Ammon's horn (tissue), 1 donor: Measurements from ENCODE around the gene MXI1.
"Not testable (repeated sequence)": the region's sequence is repeated elsewhere in the genome, so short reads cannot be mapped to it uniquely, and the experiment has no call there.

Experiments
- DNase-seq: peaks from one replicate; pipeline ENCODE4 v3.0.0-alpha.2; 2016; ENCODE audit warnings: low spot score

Gene MXI1

DNA sequence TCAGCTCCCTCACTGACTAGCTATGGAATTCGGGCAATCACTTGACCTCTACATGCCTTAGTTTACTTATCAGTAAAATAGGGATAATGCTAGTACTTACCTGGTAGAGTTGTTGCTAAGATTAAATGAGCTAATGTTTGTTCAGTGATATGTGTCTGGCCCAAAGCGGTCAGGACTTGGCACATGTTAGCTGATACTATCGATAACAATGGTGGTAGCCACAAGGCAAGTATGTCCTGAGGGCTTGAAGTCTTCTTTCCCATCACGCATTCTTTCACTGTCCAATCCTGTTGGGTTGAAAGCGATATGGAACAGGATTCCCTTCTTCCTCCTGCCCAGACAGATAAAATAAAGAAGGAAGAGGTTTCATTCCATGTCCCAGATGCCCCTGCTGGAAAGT lies 25.5 kb upstream of the MXI1 start:
- DNase-seq = no peak

DNA sequence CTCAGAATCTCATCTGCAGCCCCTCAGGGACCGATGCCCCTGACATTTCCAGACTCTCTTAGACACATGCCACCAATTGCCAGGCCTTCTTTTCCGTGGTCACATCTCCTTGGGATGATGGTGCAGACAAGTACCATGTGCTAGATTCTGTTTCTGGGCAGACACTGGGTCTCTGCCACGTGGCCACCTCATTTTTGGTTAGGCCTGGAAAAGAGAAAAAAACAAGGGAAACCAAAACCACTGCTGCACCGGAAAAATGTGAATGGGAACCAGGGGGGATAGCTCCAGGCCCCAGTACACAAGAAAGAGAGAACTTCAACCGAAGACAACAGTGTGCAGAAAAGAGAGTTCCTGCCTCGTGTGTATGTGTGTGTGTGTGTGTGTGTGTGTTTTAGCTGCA lies 23.0 kb upstream of the MXI1 start:
- no peak for DNase-seq

DNA sequence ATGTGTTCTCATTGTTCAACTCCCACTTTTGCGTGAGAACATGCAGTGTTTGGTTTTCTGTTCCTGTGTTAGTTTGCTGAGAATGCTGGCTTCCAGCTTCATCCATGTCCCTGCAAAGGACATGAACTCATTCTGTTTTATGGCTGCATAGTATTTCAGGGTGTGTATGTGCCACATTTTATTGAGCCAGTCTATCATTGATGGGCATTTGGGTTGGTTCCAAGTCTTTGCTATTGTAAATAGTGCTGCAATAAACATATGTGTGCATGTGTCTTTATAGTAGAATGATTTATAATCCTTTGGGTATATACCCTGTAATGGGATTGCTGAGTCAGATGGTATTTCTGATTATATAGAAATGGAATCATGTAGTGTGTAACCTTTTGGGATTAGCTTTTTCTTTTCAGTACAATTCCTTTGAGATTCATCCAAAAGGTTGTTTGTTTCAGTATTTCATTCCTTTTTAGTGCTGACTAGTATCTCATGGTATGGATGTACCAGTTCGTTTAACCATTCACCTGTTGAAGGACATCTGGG lies 21.7 kb upstream of the MXI1 start:
- DNase-seq = not testable (repeated sequence)

DNA sequence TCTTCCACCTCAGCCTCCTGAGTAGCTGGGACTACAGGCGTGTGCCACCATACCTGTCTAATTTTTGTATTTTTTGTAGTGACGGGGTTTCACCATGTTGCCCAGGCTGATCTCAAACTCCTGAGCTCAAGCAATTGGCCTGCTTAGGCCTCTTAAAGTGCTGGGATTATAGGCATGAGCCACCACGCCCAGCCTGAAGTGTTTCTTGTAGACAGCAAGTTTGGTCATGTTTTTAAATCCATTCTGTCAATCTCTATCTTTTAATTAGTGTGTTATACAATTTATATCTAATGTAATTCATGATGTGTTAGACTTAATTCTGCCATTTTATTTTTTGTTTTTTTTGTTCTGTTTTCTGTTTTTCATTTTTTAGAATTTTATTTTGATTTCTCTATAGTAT lies 17.2 kb upstream of the MXI1 start:
- DNase-seq = no peak

DNA sequence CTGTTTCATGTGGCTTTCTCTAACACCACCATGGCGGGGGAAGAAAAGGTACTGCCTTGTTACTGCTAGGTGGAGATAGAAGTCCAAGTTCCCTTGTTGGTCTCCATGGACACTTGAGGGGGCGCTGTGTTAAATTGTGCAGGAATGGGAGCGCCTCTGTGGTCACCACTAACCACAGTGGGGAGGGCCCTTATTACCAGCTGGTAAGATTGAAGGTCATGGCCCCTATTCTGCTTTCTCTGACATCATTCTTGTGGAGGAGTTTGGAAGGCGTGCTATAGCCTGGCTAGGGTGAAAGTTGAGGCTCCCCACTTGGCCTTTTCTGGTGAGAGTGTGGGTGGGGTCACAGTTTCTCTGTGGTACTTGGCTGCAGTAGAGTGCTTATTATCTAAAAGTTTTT lies 14.9 kb upstream of the MXI1 start:
- no peak for DNase-seq

DNA sequence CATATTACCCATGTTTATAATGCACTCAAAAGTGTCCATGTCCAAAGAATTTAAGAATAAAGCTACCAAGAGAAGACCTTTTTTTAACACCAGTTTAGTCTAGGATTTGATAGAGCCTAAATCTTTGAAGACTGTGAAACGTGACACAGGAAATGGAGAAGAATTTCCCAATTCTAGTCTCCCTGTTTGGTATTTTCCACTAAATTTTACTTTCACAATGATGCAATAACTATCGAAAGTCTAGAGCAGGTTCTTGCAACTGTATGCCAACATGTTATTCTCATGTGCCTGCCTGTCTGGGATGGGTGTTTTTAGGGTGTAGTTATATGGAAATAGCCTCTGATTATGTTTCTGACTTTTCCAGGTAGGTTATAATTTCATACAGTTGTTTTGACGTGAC lies 6.9 kb upstream of the MXI1 start:
- no peak for DNase-seq

DNA sequence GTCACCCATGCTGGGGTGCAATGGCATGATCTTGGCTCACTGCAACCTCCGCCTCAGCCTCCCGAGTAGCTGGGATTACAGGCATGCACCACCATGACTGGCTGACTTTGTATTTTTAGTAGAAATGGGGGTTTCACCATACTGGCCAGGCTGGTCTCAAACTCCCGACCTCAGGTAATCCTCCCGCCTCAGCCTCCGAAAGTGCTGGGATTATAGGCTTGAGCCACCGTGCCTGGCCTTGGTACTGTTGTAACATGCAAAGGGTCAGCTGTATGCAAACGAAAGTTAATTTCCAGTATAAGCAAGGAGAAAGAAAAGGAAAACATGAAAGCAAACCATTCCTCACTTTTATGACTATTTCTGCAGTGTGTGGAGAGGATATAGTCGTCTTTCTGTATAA lies 6.4 kb upstream of the MXI1 start:
- DNase-seq = not testable (repeated sequence)

DNA sequence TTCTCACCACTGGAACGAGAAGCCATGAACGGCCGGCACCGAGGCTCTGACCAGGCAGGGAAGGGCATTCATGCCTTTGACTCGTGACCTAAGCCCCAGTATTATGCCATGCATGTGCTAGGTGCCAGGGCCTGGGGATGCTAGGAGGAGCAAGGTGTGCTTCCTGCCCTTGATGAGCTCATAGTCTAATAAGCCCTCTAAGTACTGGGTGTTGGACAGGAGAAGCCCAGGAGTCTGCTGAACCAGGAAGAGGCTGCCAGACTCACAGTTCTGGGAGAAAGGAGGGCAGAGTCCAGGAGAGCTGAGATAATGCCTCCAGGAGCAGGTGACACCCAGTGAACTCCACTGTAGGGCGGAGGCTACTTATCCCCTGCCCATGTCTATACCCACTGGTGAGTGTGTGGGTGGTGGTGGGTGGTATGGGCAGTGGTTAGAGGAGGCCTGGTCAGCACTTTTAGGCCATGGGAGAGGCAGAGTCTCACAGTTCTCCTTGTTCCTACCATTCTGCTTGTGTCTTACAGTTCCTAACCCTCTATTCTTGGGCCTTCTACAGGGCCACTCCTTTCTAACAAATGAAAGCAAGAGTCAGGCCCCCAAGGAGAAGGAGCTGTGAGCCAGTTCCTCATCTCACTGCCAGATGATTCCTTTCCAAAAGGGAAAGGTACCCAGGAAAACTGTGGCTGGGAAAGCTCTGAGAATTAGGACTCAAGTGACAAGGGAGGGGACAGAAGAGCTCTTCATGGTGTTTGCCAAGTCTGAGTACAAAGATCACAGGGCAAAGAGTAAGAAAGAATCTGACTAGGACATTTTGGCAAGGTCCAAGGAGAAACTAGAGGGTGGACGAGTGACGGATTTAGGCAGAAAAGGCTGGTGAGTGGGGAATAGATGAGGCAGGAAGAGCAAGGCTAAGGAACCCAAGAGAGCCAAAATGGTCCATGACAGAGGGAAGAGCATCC lies 3.6 kb upstream of the MXI1 start:
- no peak for DNase-seq

DNA sequence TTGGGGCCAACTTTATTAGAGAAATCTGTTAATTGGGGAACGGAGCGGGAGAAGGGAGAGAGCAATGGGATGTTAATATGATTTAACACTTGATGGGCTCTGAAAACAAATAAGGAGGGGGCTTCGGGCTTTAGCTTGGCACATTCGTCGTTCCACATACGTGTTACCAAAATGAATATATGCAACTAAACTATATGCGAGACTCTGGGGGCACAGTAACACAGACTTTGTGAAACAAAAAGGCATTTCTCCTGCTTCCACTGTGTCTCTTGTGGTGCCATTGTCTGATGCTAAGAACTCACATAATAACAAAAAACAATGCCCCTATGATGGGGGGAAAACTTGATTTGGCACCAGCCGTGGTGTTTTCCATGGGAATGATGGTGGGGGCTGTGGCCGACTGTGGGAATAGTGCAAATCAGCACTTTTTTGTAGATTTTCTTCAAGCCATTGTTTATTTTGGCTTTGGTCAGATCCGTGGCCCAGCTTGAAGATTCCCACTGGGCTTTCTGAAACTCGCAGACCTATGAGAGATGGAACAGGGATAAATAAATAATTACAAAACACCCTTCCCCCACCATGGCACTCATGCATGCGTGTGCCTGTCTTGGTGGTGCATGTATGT lies 2.2 kb upstream of the MXI1 start:
- no peak for DNase-seq

DNA sequence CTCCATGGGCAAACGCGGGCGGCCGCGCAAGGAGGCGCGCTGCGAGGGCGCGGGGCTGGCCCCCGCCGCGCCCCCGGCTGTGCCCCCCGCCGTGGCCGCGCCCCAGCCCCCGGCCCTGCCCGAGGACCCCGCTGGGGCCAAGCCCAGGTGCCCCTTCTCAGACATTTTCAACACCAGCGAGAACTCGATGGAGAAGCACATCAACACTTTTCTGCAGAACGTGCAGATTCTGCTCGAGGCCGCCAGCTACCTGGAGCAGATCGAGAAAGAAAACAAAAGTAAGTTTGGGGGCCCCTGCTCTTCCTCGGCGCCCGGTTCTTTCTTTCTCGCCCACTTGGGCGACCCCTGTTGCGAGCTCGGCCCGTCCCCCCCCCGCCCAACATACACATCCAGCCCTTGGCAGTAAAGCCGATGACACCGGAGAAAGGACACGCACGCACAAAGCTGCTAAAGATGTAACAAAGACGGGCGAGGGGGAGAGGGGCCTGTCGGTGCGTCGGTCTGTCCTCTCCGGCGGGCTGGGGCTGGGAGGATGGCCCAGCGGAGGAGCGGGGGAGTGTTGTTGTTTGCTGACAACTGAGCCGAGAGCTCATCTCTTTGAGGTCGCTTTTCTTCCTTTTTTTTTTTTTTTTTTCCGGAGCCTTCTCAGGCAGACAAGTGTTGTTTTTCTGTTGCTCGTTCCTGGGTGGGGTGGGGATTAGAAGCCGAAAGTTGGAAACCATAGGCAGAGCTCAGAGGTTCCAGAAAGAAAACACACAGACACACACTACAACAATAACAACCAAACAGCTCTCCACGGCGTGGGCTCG lies 604 bp downstream of the MXI1 start:
- peak; percentile 40 for DNase-seq

DNA sequence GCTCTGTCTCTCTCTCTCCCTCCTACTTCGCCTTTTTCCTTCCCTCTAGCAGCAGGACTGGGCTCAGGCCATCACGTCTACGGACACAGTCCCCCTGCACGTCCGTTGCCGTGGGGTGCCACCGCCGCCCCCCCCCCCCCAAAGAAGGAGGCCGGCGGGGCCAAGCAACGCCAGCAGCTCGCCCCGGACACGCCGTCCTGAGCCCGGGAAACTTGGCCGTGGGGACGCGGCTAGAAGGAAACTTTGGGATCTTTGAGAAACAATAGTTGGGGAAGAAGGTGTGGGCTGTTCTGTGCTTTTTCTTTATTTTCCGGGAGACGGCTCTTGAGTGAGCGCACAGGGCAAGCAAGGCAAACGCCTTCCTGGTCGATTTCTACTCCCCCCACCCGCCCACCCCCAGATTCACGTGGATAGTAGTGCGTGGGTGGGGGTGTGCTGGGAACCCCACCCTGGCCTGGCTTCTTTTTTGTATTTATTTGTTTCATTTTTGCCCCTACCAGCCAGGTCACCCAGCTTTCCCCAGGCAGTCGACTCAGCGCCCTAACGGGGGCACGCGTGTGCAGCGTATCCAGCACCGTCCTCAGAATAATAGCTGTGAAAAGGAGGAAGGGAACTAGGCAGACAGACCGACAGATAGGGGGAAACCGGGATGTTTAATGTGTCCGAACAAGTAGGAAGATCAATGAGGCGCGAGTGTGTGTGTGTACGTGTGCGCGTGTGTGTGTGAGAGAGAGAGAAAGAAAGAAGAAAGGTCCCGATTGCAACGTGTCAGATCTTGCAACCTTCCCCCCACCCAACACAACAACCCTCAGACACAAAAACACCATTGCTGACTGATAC lies 1.4 kb downstream of the MXI1 start:
- DNase-seq = peak; percentile 80

DNA sequence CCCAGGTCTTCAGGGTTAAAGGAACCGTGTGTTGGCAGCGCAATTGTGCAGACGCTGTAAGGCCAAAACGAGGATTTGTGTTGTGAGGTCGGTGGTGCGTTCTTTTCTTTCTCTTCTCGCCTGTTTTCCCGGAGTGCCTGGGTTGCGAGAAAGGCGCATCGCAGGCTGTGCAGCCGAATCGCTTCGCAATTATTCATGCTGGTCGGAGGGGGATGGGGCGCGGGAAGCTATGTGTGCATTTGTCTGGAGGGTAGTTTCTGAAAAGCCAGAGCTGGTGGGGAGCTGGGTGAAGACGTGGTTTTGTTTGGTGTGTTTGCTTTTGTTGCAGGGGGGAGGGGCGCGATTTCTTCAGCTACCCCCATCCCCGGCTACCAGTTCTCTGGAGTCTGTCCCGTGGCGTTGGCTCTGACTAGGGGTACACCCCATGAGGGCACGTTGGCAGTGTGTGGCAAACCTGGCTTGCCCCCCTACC lies 2.1 kb downstream of the MXI1 start:
- DNase-seq = peak; percentile 74

DNA sequence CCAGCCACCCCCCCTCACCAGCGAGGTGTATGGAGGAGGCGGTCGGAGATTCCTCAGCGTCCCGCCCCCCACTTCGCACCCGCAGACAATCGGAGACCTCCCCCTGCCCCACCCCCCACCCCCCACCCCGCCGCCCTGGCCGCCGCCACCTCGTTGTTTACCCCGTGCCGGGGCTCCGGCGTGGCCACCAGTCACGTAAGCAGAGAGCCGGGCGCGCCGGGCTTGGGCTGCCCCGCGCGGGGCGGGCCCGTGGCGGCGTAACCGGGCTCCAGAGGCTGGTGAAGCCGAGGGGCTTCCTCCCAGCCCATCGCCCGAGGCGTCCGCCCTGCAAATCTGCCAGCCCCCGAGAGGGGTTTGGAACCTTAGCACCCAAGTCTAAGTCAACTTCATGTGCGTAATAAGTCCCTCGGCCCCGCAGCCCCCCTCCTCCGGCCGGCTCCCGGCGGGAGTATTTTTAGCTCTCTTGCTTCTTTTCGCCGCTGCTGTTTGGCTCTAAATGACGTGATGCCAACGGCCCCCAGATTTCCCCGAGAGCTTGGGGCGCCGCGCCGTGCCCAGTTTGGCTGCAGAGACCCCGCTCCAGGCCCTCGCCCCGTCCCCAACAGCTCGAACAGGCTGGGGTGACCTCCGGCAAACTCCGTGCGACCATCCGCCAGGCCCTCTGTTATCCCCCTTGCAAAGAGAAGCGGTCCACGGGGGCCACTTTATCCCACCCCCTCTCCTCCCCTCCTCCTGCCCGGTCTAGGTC lies 2.7 kb downstream of the MXI1 start:
- DNase-seq = no peak

DNA sequence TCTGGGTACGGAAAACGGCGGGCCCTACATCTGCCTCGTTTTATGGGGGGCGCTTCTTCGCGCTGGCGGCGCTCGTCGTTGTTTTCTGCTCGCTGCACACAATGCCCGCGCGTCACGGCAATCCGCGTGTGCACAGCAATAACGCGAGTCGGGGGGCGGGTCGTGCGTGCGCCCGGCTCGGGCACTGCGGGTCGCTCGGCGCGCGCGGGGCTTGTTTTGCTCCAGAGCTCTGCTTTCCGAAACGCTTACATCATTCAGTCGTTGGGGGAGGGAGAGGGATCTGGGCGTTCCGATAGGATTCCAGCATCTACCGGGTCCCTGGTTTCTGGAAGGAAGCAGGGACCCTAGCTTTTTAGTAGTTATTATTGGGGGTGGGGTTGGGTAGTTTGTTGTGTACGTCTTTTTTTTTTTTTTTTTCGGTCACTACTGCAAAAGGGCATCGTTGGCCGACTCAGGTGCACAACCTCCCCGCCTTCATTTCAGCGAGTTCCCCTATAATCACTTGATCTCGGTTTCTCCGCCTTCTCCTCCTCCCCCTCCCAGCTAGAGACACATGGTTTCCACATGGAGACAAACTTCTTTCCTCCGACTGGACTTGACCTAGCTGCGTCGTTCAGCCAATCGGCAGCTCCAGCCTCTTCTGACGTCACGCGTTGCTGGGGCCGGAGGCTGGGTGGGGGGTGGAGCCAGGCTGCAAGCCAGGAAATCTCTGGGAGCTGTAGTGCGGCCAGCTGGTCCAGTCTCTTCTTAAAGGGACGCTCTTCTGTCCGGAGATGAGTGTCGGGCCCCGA lies 3.5 kb downstream of the MXI1 start:
- DNase-seq = peak; percentile 99

DNA sequence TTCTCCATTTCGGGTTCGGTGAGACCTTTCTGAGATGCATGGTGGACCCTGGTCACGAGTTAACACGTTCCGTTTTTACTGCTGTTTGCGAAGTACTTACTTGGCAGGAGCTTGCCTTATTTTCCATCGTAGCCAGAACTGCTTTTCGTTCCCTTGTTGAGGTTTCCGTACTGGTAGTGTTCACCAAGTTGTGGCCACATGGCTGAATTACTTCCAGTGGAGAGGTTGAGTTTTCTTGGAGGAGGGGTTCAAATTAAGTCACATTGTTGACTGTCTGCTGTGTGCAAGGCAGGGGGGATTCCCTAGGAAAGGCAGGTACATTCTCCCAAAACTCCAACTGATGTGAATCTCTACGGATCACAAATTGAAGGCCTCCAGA lies 4.0 kb downstream of the MXI1 start:
- DNase-seq = no peak

DNA sequence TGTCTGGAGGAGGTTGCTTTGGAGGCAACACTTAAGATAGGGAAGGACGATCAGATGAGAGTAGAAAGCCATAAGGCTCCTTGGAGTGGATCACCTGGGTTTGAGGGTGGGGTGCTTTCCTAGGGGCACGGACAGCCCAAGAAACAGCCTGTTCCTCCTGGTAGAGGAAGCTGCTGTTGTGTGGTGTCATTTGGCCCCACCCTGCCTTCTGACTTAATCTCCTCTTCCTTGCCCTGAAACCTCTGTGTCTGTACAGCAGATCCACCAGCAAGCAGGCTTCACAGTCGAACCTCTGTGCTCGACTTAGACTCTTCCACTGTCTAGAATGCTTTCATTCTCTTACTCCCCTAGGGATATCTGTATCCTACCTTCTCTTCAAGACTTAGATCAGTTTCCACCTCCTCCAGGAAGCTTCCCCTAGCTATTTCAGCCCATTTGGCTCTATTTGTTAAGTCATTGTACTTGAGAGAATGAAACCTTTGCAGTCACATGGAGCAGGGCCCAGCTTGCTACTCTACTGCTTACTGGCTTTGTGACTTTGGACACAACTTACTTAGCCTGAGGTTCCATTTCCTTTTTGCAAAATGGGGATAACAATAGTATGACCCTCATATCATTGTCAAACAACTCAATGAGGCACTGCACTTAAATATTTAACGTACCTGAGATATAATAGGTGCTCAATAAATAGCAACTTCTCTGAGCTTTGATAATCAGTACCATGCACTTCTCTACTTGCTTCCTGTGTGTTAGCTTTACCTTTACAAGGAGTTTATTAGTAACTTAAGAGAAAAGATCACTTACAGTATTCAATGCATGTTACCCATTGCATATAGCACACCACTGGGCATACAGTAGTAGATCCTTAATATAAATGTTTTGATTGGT lies 5.0 kb downstream of the MXI1 start:
- DNase-seq = peak; percentile 47

DNA sequence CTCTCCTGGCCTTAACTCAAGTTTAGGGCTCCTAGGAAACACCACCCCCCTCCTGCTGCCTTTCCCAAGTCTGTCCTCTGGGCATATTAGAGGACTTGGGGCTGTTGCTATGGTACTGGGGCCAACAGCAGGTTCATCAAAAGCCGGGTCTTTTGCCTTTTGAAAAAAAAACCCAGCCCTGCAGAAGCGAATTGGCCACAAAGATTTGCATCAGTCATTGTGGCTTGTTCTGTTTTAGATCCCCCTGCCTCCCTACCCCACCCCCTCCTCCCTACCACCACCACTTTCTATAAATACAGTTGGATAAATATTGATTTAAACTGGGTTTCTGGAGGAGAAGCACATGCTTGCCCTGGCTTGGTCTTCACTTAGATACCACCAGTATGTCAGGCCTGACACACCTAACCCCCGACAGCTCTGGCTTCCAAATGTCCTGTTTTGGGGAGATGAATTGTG lies 7.0 kb downstream of the MXI1 start:
- DNase-seq = peak; percentile 56

DNA sequence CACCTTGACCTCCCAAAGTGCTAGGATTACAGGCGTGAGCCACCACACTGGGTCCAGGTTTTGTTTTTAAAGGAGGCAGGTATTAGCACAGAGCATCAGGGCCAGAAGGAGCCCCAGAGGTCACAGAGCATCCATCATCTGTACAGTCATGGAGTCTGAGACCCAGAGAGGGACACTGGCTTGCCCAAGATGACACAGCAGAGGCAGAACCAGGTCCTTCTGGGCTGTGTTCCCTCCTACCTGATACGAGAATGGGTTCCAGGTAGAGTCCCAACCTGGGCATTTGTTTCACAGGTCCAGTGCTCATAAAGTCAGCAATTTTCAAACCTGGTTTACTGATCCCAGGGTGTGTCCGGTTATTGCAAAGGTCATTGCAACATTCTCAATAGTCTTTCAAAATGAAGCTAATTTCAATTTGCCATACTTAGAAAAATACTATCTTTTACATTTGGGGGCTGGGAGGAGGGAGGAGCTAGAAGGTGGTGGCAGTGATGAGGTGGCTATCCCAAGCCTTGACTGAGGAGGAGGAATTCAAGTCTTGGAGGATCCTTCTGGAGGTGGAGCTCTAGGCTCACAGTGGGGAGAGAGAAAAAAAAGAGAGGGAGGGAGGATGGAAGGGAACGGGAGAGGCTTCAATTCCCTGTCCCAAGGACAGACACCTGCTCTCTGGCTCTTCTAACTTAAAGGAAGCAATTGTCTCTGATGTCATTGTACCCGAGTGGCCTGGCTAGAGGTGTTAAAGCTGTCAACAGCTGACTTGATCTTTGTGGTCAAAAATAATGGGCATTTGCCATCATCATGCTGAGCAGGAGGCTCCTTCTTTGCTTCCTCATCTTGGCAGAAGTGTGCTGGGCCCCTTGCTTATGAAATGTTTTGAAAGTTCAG lies 8.1 kb downstream of the MXI1 start:
- no peak for DNase-seq
